Breast epithelium (tissue), 3 donors: ENCODE results near the gene NELL1.

ENCODE experiments used
- POLR2A ChIP-seq: fragments of 450-650 bp; IDR thresholded peaks from one replicate; pipeline ENCODE4 v1.6.1; 2016; ENCODE audit warnings: antibody characterized with exemption, mild to moderate bottlenecking, moderate library complexity
- TF ChIP-seq, protein P1 (sequence below), 3 donors: fragments of 450-650 bp; IDR thresholded peaks; one replicate each; pipeline ENCODE4 v1.5.1; 2016 to 2017; ENCODE audit warnings: antibody characterized with exemption in 3 of 3, mild to moderate bottlenecking in 3 of 3, moderate library complexity in 3 of 3

DNA sequence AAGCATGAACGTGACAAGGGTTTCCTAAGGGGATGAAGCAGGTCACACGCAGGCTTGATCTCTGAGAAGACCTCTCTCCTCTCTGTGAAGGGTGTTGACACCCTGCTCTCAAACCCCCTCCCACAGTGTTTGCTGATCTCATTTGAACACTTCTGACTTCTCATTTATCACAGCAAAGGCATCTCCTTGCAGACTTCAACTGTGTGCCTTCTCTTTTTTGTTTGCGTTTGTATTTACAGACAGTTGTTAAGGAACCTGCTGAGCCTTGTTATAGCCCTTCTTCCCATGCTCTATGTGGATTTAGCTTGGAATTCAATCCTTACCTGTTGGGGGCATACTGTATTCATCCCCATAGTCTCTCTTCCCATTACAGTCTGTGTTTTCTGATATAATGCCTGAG lies 206.5 kb downstream of the NELL1 start:
- TF ChIP-seq POLR2A: no peak
- TF ChIP-seq, protein P1, sequence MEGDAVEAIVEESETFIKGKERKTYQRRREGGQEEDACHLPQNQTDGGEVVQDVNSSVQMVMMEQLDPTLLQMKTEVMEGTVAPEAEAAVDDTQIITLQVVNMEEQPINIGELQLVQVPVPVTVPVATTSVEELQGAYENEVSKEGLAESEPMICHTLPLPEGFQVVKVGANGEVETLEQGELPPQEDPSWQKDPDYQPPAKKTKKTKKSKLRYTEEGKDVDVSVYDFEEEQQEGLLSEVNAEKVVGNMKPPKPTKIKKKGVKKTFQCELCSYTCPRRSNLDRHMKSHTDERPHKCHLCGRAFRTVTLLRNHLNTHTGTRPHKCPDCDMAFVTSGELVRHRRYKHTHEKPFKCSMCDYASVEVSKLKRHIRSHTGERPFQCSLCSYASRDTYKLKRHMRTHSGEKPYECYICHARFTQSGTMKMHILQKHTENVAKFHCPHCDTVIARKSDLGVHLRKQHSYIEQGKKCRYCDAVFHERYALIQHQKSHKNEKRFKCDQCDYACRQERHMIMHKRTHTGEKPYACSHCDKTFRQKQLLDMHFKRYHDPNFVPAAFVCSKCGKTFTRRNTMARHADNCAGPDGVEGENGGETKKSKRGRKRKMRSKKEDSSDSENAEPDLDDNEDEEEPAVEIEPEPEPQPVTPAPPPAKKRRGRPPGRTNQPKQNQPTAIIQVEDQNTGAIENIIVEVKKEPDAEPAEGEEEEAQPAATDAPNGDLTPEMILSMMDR (IDR thresholded peaks at IDR 0.05): no peak
